DOHH2 (cell line): ENCODE measurements around the gene PLSCR2.

Source experiments
- CTCF ChIP-seq: fragments of 200-600 bp; sonication (generic); IDR thresholded peaks from one replicate; pipeline ENCODE4 v1.5.1; 2014; ENCODE audit warnings: antibody characterized with exemption, mild to moderate bottlenecking, low read depth, low read length; ENCODE audit not compliant: poor library complexity, severe bottlenecking
- EZH2phosphoT487 ChIP-seq: fragments of 200-600 bp; sonication (generic); IDR thresholded peaks from 2 replicates; pipeline ENCODE4 v1.6.1; 2017; ENCODE audit warnings: borderline replicate concordance, mild to moderate bottlenecking, antibody characterized with exemption, low read length, moderate library complexity, mixed read lengths

- TF ChIP-seq EZH2phosphoT487 (no peak), CTCF (no peak)
Measured at GRCh38 chr3:146464005-146464595, 5.3 kb downstream of the PLSCR2 start.
